NCI-H510A treated with DMSO at 0.1 percent for 48 hours (cell line): Measurements from ENCODE around the gene KRTAP4-12.
"Not testable (repeated sequence)": the region's sequence is repeated elsewhere in the genome, so short reads cannot be mapped to it uniquely, and the experiment has no call there.

Experiments used
- DNase-seq: peaks from one replicate; lab custom pipeline; 2025; lab: John Stamatoyannopoulos, UW

KRTAP4-12 gene

DNA sequence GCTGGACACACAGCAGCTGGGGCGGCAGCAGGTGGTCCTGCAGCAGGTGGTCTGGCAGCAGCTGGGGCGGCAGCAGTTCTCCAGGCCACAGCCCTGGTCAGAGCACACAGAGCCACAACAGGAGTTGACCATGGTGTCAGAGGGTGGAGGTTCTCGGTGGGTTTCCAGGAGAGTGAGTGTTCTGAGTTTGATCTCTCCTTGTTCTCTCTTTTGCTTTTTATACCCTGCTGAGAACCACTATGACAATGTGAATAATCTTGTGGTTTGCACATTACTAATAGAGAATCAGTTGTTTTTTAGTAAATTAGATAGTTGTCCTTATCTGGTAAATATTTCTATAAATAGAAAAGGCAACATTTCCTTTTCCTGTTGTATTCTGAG is at the start of gene KRTAP4-12:
Gene KRTAP4-12 (minus strand): TSS at position 192 of the 381 bp plus-strand sequence. CDS start 60 bp downstream, at position 132.
- not testable (repeated sequence) for DNase-seq

DNA sequence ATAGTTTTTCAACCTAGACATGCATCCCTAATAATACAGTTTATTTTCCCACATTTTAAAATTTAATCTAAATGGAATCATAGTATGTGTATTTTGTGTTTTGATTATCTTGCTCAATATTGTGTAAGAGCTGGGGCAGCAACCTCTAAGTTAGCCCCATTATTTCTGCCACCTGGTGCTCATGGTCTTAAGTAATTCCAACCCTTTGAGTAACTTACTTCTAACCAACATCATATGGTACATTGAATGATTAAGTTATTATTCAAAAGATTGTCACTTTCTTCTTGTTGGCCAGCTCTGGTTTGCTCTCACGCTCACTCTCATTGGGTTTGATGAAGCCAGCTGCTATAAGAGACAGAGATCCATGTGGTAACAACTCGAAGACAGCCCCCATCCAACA is 47.9 kb upstream of the KRTAP4-12 start:
- no peak for DNase-seq

DNA sequence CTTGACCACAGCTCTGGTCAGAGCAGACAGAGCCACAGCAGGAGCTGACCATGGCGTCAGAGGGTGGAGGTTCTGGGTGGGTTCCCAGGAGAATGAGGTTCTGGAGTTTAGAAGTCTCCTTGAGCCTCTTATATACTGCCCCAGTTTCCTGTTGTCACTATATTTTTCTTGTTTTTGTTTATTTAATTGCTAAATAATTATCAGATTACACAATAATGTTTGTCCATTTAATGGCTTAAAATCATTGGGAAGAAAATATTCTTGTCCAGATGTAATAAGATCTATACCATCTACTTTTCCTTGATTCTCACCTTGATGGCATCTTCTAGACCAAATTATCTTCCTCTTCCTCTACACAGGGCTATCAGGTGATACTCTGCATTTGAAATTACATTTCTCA is 44.1 kb upstream of the KRTAP4-12 start, which contains the start of gene KRTAP4-3:
Gene KRTAP4-3 (minus strand): TSS at position 101 of the 400 bp plus-strand sequence. CDS start 49 bp downstream, at position 52.
- no peak for DNase-seq

DNA sequence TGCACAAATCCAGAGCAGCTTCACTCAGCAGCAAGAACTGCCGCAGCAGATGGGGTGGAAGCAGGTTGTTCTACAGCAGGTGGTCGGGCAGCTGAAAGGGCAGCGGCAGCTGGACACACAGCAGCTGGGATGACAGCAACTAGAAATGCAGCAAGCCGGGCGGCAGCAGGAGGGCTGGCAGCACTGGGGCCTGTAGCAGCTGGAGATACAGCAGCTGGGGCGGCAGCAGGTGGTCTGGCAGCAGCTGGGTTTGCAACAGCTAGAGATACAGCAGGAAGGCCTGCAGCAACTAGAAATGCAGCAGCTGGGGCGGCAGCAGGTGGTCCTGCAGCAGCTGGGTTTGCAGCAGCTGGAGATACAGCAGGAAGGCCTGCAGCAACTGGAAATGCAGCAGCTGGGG is 43.6 kb upstream of the KRTAP4-12 start:
- DNase-seq = no peak

DNA sequence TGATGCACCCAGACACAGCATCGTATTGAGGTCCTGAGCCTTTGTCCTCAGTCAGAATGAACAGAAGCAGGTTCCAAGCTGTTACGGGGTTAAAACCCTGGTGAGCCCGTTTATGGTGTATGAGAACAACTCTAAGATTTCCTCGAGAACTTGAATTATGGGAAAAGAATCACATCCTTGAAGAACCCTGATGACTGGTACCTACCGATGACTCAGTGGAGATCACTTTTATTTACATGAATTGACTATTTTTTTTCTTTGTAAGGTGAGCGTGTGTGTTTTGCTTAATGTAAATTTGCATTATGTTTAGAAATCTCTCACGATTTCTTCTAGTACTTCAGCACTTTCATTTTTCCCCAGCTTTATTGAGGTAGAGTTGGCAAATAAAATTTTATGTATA is 39.8 kb upstream of the KRTAP4-12 start:
- DNase-seq = no peak

DNA sequence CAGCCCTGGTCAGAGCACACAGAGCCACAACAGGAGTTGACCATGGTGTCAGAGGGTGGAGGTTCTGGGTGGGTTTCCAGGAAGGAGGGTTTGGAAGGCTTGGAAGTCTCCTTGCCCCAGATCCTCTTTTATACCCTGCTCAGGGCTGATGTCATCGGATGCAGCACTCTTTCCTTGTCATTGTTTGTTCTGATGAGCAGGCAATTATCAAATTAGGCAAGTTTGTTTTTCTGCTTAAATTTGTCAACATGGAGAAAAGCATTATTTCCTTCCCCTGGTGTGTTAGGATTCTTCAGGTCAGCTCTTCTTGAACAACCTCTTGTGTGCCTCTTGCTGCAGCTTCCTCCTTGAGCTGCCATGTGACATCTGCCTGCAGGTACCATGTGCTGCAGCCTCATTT is 36.7 kb upstream of the KRTAP4-12 start, which contains the start of gene KRTAP4-4:
Gene KRTAP4-4 (minus strand): TSS at position 101 of the 400 bp plus-strand sequence. CDS start 57 bp downstream, at position 44.
- no peak for DNase-seq

DNA sequence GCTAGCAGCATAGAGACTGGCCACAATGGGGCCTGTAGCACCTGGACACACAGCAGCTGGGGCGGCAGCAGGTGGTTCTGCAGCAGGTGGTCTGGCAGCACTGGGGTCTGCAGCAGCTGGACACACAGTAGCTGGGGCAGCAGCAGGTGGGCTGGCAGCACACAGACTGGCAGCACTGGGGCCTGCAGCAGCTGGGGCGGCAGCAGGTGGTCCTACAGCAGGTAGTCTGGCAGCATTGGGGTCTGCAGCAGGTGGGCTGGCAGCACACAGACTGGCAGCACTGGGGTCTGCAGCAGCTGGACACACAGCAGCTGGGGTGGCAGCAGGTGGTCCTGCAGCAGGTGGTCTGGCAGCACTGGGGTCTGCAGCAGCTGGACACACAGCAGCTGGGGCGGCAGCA is 36.2 kb upstream of the KRTAP4-12 start:
- not testable (repeated sequence) for DNase-seq

DNA sequence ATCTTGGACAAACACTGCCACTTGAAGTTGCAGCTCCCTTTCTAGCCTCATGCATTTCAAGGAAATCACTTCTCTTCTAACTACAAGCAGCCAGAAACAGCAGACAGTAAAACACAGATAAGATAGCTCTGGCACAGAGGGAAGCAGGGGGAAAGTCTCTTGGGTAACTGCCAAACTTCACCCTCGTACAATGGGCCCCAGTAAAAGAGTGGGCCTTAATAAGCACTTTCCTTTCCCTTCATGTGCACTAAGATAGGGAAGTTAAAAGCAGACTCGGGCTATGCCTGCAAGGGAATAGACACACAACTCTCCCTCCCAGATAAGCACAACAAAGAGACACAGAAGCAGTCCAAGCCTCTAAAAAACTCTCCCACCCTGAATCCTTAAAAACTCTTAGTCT is 29.9 kb upstream of the KRTAP4-12 start:
- DNase-seq = no peak

DNA sequence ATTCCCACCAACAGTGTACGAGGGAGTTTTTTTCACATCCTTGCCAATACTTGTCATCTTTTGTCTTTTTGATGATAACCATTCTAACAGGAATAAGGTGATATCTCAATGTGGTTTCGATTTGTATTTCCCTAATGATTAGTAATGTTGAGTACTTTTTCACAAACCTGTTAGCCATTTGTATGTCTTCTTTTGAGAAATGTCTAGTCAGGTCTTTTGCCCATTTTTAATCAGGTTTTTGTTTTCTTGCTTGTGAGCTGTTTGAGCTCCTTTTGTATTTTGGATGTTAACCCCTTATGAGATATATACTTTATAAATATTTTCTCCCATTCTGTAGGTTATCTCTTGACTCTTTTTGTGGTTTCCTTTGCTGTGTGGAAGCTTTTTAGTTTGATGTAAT is 27.5 kb upstream of the KRTAP4-12 start:
- no peak for DNase-seq

DNA sequence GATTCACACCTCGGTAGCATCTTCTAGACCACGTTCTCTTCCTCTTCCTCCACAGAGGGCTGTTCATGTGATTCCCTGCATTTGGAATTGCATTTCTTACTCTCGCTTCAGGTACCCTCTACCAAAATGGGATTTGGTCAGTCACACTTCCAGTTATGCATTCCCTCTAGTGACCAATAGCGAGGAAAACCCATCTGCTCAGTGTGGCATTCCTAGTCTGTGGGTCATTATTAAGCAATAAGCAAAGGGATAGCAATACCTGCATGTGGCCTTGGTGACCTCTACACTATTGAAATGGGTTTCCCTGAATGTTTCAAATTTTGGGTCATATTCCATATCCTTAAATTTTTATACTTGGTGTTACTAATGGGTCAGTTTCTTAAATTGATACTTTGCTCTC is 26.0 kb upstream of the KRTAP4-12 start:
- DNase-seq = no peak

DNA sequence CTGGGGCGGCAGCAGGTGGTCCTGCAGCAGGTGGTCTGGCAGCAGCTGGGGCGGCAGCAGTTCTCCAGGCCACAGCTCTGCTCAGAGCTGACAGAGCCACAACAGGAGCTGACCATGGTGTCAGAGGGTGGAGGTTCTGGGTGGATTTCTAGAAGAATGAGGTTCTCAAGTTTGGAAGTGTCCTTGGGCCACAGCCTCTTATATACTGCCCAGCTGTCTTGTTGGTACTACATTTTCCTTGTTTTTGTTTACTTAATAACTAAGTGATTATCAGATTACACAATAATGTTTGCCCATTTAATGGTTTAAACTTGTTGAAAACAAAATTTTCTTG is 25.6 kb upstream of the KRTAP4-12 start, which contains the start of gene KRTAP4-5:
Gene KRTAP4-5 (minus strand): TSS at position 174 of the 334 bp plus-strand sequence. CDS start 58 bp downstream, at position 116.
- DNase-seq = no peak

DNA sequence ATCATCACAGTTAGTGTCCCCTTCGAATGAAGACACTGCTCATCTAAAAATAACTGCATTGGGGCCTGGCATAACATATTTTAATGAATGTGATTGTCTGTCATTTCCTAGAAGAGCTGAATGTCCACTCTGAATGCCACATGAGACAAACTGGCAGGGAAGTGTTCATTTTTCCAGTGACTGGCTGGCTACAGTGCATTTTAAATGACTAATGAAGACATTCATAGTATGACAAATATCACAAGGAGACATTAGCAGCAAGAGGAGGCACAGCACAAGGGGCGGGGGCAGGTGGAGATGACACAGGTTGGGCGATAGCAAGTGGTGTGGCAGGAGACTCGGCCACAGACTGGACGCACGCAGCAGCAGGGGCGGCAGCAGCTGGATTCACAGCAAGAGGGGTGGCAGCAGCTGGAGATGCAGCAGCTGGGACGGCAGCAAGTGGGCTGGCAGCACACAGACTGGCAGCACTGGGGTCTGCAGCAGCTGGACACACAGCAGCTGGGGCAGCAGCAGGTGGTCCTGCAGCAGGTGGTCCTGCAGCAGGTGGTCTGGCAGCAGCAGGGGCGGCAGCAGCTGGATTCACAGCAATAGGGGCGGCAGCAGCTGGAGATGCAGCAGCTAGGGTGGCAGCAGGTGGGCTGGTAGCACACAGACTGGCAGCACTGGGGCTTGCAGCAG is 25.1 kb upstream of the KRTAP4-12 start:
- not testable (repeated sequence) for DNase-seq

DNA sequence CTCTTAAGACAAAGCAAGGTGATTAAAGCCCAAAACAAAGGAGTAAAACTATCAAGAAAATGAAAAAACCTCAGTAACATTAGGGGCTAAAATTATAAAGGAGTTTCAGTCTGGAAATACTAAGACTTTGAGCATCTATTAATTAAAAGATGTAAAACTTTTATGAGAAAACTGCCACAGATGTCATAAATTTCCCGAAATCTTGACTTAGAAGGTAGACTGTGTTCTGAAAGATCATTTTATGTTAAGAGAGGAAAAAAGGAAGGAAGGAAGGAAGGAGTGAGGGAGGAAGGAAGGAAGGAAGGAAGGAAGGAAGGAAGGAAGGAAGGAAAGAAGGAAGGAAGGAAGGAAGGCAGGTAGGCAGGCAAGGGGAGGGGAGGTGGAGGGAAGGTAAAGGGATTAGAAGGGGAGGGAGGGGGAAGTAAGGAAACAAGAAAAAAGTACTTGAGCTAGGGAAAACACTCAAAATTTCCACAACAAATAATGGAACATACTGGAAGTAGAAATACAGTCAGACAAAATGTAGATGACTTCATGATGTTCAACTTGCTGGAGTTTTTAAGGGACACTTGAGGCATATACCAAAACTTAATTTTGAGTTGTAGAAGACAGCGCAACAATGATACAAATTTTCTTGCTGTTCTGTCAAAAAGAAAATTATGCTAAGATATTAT is 23.7 kb upstream of the KRTAP4-12 start:
- no peak for DNase-seq

DNA sequence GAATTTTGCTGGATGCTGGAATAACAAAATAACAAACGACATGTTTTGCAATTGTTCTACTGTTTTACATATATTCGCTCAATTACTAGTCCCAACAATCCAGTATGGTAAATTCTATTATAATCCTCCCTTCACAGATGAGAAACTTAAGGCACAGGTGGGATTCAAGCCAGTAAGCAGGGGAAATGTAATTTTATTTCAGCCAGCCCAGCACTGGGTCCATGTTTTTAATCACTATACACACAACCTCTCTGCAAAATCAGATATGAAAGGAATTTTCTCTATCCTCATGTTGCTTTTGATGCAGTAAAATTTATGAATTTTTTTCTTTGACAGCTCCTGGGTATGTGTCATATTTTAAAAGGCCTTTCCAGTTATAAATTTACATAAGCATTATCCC is 21.3 kb upstream of the KRTAP4-12 start:
- no peak for DNase-seq

DNA sequence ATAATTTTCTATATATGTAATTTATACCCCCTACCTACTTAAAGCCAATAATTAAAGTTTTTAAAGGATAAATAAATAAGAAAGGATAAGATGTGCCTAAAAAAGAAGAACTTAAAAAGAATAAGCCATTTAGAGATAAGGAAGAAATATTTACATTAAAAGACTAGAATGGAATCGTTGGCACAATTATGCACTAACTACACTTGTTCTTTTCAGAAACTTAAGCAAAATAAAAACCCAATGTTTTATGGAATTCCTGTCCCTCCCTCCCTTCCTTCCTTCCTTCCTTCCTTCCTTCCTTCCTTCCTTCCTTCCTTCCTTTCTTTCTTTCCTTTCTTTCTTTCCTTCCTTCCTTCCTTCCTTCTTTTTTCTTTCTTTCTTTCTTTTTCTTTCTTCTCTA is 20.9 kb upstream of the KRTAP4-12 start:
- no peak for DNase-seq

DNA sequence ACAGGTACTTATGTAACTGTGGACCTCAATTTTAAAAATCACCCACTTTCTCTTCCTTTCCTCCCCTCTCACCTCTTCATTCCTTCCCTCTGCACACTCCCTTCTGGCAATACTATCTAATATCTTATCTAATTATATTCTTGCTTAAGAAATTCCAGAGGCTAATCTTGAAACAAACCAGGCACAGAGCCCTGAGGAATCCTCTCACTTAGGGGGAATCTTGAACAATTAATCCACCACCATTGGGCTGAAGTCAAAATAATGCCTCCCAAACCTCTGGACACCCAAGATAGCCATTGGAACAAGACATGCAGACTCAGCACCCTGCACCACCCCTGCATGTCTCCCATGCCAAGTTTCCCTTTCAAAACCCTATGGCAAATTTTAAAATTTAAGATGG is 17.4 kb upstream of the KRTAP4-12 start:
- no peak for DNase-seq

DNA sequence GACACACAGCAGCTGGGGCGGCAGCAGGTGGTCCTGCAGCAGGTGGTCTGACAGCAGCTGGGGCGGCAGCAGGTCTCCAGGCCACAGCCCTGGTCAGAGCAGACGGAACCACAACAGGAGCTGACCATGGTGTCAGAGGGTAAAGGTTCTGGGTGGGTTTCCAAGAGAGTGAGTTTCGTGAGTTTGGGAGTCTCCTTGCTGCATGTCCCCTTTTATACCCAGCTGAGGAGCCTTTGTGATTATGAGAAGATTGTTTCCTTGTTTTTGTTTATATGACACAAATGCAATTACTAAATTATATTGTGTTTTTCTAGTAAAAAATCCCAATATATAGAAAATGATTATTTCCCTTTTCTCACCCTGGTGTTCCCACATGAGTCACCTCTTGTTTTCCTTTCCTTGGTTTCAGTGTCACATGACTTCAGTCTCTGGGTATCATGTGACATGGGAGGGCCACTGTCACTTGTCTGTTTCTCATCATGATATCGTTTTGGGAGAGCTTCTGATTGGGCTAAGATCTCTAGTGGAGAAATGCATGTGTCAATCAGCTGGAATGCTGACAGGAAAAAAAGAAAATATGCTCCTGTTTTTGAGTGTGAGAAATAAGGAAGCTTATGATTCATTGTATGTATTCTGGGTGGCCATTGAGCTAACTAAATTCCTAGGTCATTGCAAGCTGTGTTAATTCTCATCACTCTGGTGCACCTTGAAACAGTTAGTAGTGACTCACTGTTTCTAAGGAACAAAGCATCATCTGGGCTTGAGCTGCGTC is 16.6 kb upstream of the KRTAP4-12 start, which contains the start of gene KRTAP4-6:
Gene KRTAP4-6 (minus strand): TSS at position 185 of the 772 bp plus-strand sequence. CDS start 57 bp downstream, at position 128.
- DNase-seq = no peak

DNA sequence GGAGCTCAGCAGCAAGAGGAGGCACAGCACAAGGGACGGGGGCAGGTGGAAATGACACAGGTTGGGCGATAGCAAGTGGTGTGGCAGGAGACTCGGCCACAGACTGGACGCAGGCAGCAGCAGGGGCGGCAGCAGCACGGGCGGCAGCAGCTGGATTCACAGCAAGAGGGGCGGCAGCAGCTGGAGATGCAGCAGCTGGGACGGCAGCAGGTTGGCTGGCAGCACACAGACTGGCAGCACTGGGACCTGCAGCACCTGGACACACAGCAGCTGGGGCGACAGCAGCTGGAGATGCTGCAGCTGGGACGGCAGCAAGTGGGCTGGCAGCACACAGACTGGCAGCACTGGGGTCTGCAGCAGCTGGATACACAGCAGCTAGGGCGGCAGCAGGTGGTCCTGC is 15.9 kb upstream of the KRTAP4-12 start:
- not testable (repeated sequence) for DNase-seq

DNA sequence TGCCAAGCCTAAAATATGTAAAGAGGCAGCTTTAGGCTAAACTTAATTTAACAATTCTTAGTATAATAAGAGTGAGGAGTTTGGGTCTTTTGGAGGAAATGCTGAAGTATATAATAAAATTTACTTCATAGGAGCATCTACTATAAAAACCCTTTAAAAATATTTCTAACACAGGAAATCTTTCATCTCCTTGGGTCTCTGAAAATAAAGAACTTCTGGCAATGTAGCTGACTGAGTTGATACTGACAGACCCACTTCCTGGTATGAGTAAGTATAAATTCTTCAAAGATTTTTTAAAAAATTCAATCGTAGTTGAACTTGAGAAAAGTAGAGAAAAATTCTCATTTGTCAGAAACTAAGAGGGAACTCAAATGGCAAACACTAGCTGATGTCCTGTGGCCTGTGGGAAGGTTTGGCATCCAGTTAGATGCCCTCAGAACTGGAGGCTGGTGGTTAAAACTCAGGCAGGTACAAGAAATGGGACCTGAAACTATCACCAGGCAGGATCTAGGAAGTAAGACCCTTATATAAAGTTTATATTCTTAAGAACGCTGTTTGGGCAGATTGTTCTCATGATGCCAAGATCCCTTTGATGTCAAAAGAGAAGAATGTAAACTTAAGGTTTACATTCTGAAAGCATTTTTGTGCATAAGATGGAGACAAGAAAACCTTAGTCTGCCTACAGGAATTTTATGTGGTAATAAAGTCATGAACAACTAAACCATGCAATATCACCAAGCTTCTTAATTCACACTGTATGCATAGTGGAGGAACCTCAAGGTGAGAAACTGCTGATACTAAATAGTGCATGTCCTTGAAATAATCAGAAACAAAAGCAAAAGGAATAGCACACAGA is 10.1 kb upstream of the KRTAP4-12 start:
- DNase-seq = no peak

DNA sequence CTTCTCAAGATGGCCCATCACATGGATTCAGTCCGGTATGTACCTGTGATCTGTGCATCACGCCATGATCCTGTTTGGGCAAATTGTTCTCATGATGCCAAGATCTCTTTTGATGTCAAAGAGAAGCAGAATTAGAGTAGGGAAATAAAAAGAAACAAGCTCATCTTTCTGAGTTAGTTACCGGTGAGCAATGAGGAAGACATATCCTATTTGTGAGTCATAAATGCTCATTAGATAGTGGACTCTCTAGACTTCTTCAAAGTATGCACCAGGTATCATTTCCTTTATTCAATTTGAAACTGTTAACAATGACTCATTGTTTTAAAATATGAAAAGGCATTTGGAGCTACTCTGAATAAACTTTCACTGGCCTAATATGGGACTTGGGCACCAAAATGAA is 8.0 kb upstream of the KRTAP4-12 start:
- DNase-seq = no peak

DNA sequence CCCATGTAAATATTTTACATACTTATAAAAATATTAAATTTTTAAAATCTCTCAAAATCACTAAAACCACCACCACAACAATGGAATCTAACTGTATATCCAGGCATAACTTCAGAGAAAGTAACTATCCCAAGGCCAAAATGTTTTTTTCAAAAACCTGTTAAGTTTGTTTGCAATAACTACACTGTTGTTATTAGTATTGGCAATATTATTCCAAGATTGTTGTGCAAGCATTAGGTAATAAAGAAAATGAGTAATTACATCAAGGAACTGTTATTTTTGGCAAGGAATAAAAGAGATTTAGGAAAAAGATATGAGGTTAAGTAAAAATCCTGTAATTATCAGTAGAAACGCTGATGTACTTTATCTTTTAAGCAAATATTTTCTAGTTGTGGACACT is 3.4 kb upstream of the KRTAP4-12 start:
- DNase-seq = no peak

DNA sequence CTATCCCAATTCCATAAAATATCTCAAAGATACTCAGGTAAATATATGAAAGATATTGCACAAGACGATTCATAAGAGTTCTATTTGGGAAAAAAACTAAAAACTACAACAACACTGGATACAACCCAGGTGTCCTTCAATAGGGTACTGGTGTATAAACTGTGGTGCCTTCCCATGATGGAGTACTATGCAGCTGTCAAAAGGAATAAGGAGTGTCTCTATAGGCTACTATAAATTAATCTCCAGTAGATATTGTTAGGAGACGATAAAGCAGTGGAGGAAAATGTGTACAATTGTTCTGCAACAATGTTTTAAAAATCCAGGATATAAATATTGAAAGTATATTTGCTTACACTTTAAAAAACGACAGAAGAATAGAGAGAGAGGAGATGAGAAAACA is 2.4 kb upstream of the KRTAP4-12 start:
- DNase-seq = no peak
